HG03460 (cell line): Measurements from ENCODE around the gene BSN.
"Not testable (repeated sequence)": the region's sequence is repeated elsewhere in the genome, so short reads cannot be mapped to it uniquely, and the experiment has no call there.

Experiments
- ATAC-seq: cut with Tn5 transposase; IDR thresholded peaks from one replicate; pipeline ENCODE4 v1.9.1; 2021; ENCODE audit not compliant: unreplicated experiment

Gene BSN

GRCh38 chr3:49689046-49689907, 135.0 kb downstream of the BSN start, which contains the start of the genes MST1 and RNF123:
TSS of gene MST1 (minus strand) at chr3:49689474. CDS start at chr3:49688691, 783 bp downstream.
TSS of gene RNF123 (plus strand) at chr3:49689557. CDS start at chr3:49691166, 1,609 bp downstream.
- peak; percentile 60 for ATAC-seq

GRCh38 chr3:49689908-49690624, 135.8 kb downstream of the BSN start:
- ATAC-seq = peak; percentile 6

DNA sequence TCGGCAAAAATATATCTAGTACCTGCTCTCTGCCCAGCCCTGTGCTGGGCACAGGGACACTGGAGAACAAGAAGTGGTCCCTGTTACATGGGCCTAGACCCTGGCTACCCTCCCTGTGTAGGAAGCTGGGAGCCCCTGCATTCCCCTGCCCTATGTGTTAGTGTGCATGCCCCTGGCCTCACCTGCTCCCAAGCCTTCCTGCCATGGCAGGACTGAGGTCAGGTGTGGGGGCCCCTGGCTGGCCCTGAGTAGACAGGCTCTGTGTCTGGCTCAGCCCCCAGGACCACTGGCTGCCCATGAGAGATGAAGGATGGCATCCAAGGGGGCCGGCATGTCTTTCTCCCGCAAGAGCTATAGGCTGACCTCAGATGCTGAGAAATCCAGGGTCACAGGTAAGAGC, 136.6 kb downstream of the BSN start:
- ATAC-seq = not testable (repeated sequence)

DNA sequence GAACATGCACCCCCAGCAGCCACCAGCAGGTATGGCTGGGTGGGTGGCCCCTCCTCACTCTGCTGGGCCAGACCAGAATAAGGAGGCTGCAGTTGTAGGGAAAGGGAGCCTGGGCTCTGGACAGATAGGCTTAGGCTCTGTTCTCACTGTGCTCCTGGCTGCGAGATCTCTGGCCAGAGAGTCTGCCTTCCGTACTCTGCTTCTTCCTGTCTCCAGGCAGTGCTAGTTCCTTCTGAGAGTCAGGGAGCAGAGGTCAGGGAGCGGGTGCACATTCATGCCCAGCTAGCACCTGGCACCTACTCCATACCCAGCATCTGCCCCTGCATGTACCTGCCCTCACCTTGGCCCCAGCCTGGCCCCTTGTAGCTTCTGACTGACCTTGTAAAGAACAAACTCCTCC, 137.2 kb downstream of the BSN start:
- ATAC-seq = not testable (repeated sequence)

GRCh38 chr3:49694409-49695070, 140.3 kb downstream of the BSN start:
- not testable (repeated sequence) for ATAC-seq

GRCh38 chr3:49695350-49696015, 141.2 kb downstream of the BSN start:
- not testable (repeated sequence) for ATAC-seq

- ATAC-seq = no peak
Observed at GRCh38 chr3:49699281-49699979, 145.2 kb downstream of the BSN start.

DNA sequence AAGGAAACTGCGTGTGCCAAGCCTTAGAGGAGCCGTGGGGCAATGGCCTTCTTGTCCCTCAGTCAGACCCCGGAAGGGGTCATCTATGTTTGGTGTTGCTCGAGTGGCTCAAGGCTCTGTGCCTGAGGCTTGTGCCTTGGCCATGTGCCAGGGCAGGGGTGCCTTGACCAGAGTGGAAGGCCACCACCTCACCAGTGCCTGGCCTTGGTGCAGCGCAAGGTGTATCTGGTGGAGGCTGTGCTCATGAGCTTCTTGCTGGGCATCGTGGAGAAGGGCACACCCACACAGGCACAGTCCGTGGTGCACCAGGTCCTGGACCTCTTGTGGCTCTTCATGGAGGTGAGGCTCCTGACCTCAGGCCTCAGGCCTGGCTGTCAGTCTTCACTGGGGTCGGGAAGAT, 145.7 kb downstream of the BSN start:
- no peak for ATAC-seq

DNA sequence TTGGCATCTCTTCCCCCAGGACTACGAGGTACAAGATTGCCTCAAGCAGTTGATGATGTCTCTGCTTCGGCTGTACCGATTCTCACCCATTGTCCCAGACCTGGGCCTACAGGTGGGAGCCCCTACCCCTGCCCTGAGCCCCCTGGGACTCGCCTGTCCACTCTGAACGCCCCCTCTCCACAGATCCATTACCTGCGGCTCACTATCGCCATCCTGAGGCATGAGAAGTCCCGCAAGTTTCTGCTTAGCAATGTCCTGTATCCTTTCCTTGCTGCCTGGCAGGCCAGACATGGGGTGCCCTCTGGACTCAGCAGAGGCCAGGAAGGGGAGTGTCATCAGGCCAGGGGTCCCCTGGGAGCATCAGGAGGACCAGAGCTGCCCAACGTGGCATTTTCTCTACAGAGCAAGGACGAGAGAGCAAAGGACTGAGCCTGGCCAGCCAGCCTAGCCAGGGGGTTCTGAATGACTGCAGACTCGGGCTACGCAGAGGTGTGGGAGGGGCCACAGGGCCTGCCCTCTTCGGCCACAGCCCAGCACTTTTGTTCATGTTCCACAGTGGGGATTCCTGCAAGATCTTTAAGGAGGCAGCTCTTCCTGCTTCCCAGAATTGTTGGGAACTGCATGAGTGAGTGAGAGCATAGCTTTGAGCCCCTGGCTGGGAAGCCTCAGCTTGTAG, 146.3 kb downstream of the BSN start:
- ATAC-seq = no peak

DNA sequence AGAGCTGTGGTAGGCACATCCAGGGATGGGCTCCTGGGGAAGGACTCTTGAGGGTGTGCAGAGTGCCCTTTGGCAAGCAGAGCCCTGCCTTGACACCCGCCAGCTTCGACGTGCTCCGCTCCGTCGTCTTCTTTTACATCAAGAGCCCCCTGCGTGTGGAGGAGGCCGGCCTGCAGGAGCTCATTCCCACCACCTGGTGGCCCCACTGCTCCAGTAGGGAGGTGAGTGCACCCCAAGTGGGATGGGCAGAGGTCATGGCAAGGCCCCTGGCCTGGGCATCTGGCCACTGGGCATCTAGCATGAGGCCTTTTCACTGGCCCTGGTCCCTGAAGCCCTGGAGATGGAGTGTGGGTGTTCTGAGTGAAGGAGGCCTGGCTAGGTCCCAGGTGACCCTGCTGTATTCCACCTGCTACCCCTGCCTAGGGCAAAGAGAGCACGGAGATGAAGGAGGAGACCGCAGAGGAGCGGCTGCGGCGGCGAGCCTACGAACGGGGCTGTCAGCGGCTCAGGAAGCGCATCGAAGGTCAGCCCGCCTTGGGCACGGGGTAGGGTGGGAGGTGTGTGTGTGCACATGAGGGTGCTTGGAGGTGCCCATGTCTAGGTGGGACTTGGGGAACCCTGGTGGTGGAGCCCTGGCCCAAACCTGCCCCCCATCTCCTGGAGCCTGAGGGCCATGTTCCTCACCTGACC, 147.3 kb downstream of the BSN start:
- no peak for ATAC-seq

DNA sequence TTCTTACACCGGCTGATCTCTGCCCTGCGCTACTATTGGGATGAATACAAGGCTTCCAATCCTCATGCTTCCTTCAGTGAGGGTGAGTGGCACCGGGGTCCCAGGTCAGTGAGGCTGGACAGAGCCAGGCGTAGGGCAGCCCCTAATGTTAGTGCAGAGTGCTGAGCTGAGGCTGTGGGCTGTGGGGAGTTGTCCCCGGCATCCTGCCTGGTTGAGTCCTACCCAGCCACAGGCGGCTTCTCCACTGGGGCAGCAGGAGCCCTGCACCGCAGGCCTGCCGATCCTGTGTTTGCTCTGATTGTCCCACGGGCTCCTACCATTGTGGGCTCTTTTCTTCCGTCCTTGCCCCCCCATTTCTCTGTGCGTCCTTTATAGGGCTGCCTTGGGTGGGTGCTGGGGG, 148.4 kb downstream of the BSN start:
- no peak for ATAC-seq

DNA sequence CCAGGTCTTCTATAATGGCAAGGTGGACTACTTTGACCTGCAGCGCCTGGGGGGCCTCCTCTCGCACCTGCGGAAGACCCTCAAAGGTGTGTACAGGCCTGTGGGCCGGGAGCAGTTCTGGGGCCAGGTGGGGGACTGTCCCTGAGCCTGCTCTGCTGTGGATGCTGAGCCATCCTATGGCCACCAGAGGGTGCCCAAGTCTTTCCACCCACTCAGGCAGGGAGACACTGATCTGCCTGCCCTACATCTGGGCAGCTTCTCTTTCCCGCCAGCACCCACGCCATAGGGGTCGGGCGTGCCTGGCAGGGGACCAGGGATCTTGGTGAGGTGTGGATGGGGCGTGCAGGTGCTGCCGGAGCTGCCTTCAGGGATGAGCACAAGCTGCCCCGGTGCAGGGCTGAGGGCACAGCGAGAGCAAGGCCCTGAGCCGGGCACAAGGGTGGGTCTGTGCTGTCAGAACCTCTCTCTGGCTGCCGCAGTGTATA, 149.2 kb downstream of the BSN start:
- ATAC-seq = no peak

- ATAC-seq = no peak
Observed at GRCh38 chr3:49703956-49704355, 149.7 kb downstream of the BSN start.

- ATAC-seq = no peak
Observed at GRCh38 chr3:49704629-49705028, 150.4 kb downstream of the BSN start.

DNA sequence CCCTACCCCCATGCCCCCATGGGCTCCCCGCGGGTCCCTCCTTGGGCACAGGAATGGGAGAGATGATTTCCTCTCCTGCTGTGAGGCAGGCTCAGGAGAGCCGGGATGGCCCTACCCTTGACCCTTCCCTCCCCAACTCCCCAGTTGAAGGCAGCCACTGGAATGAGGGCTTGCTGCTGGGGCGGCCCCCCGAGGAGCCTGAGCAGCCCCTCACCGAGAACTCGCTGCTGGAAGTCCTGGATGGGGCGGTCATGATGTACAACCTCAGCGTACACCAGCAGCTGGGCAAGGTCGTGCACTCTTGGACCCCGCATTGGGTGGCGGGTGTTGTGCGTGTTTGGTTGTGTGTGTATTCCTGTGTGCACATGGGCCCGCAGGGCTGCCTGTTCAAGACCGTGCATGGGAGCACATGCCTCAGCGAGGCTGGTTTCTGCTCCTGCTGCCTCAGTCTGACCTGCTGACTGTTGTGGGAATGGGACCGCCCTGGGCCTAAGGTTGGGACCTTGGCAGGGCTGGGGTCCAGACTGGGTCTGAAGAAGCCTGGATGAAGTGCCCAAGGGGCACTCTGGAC, 151.2 kb downstream of the BSN start:
- ATAC-seq = no peak

DNA sequence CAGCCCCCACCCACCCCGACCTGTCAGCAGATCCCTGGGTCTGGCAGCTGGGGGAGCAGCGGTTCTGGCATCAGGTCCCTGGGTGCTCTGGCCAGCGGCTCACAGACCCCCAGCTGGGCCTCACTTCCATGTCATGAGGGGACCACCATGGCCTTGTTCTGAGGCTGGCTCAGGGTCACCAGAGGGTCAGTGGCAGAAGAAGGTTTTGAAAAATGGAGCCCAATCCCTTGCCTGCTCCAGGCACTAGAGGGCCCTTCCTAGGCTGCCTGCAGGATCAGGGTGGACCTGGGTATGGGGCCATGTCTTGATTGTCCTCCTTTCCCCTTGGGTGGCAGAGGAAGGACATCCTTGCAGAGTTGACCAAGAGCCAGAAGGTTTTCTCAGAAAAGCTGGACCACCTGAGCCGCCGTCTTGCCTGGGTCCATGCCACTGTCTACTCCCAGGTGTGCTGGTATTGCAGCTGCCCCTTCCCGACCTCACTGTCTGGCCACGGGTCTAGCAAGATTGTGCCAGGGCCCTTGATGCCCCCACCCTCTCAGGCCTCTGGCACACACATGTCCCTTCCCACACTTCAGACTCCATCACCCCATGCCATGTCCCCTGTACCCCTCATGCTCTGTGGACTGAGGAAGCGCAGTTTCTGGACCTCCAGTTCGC, 152.3 kb downstream of the BSN start:
- no peak for ATAC-seq

DNA sequence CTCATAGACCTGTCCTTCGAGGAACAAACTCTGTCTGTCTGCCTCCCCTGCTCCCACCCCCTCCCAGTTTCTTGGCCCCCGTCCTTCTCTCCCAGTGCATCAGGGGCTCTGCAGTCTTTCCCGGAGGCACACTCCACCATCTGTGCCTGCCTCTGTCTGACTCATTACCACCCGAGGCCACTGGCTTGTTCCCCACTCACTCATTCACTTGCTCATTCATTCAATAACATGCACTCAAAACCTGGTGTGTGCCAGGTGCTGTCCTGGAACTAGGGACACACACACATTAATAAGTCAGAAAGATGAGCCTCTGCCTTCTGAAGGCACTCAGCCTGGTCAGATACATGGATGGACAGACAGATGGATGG, 152.8 kb downstream of the BSN start:
- no peak for ATAC-seq

DNA sequence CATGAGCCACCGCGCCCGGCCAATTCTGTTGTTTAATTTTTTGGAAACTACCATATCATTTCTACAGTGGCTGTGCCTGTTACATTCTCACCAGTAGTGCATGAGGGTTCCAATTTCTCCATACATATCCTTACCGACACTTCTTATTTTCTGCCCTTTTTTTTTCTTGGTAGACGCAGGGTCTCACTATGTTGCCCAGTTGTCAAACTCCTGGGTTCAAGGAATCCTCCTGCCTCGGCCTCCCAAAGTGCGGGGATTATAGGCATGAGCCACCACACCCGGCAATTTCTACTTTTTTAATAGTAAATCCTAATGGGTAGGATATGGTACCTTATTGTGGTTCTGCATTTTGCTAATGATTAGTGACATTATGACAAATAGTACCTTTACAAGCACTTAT, 155.6 kb downstream of the BSN start:
- no peak for ATAC-seq
